ENCODE data around the gene TSACC.

Gene TSACC

DNA sequence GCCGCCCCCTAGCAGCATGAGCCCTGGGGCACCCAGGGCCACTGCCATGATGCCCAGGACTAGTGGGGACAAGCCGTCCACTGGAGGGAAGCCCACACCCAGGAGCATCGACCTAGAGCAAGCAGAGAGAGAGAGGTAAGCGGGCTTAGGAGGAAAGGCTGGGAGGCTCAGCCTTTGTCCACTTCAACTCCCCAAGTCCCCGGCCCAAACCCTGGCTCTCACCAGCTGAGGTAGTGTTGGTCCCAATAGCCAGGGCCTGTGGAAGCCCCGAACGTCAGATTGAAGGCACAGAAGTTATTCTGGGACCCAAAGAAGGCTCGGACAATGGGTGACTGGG is 45.3 kb upstream of the TSACC start:
- 0 out of 2 replicates have a peak, but pooled peaks cover 3% of the 10 kb centered on the region for H3F3A ChIP-seq (ENCODE audit: control insufficient read depth, insufficient read depth)
- no peaks in the 10 kb centered on the region for H3K9me2 ChIP-seq (replicated peaks; ENCODE audit: control insufficient read depth, low read length)
- no peaks in the 10 kb centered on the region for H3K9me3 ChIP-seq (ENCODE audit: control insufficient read depth, insufficient read depth, low read length)
- H3K27me3 ChIP-seq (ENCODE audit: control insufficient read depth, low read length), result no peaks in the 10 kb centered on the region
- H4K20me1 ChIP-seq (ENCODE audit: control insufficient read depth, insufficient read depth, low read depth, low read length), result no peaks in the 10 kb centered on the region
- no peak overlapping the region for H3K4me2 ChIP-seq (ENCODE audit: low read length)
- no peak overlapping the region for H3K4me3 ChIP-seq (ENCODE audit: low read length)
- H3K79me2 ChIP-seq (ENCODE audit: control insufficient read depth, low read length), result no peaks in the 10 kb centered on the region
- TF ChIP-seq EZH2phosphoT487 (IDR thresholded peaks at IDR 0.05; ENCODE audit: borderline replicate concordance, low read length) (no peak), CTCF (IDR thresholded peaks at IDR 0.05; ENCODE audit: low read depth, low read length, poor library complexity, severe bottlenecking) (no peak)
- no peaks in the 10 kb centered on the region; the same call in 1 of the 2 replicates for H3K4me1 ChIP-seq (ENCODE audit: control insufficient read depth, low read length)
- peaks cover 10% of the 10 kb centered on the region; the same call in 1 of the 2 replicates for H3K36me3 ChIP-seq (ENCODE audit: control insufficient read depth, low read length)
- H3K27ac ChIP-seq (ENCODE audit: low read depth, low read length), result no peak overlapping the region

DNA sequence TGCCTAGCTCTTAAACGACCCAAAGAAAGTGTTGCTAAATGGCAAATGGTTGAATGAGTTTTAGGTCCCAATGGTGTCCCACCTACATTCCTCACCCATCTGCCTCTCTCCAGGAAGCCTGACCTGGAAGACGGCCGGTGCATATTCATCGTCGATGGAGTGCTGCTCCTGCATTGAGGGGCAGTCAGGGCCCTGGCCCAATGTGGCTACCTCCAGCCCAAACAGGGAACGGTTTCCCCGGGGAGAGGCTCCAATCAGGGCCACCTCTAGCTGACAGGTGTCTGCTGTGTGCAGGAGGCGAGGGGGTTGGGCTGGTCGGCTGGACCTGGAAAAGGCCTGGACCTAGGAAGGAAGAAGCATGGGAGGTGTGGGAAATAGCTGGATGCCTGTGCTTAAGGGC is 44.4 kb upstream of the TSACC start:
- no peaks in the 10 kb centered on the region for H3K9me2 ChIP-seq (replicated peaks; ENCODE audit: control insufficient read depth, low read length)
- no peaks in the 10 kb centered on the region for H3K27me3 ChIP-seq (ENCODE audit: control insufficient read depth, low read length)
- H3K79me2 ChIP-seq (ENCODE audit: control insufficient read depth, low read length), result no peaks in the 10 kb centered on the region
- H3K9me3 ChIP-seq (ENCODE audit: control insufficient read depth, insufficient read depth, low read length), result no peaks in the 10 kb centered on the region
- H4K20me1 ChIP-seq (ENCODE audit: control insufficient read depth, insufficient read depth, low read depth, low read length), result no peaks in the 10 kb centered on the region
- peaks cover 6% of the 10 kb centered on the region; the same call in 1 of the 2 replicates for H3K36me3 ChIP-seq (ENCODE audit: control insufficient read depth, low read length)
- H3K4me3 ChIP-seq (ENCODE audit: low read length), result no peak overlapping the region
- H3K4me1 ChIP-seq (ENCODE audit: control insufficient read depth, low read length), result no peaks in the 10 kb centered on the region; the same call in 1 of the 2 replicates
- no peak overlapping the region for H3K4me2 ChIP-seq (ENCODE audit: low read length)
- H3F3A ChIP-seq (ENCODE audit: control insufficient read depth, insufficient read depth), result 0 out of 2 replicates have a peak, but pooled peaks cover 3% of the 10 kb centered on the region
- H3K27ac ChIP-seq (ENCODE audit: low read depth, low read length), result no peak overlapping the region
- TF ChIP-seq EZH2phosphoT487 (IDR thresholded peaks at IDR 0.05; ENCODE audit: borderline replicate concordance, low read length) (no peak), CTCF (IDR thresholded peaks at IDR 0.05; ENCODE audit: low read depth, low read length, poor library complexity, severe bottlenecking) (no peak)

DNA sequence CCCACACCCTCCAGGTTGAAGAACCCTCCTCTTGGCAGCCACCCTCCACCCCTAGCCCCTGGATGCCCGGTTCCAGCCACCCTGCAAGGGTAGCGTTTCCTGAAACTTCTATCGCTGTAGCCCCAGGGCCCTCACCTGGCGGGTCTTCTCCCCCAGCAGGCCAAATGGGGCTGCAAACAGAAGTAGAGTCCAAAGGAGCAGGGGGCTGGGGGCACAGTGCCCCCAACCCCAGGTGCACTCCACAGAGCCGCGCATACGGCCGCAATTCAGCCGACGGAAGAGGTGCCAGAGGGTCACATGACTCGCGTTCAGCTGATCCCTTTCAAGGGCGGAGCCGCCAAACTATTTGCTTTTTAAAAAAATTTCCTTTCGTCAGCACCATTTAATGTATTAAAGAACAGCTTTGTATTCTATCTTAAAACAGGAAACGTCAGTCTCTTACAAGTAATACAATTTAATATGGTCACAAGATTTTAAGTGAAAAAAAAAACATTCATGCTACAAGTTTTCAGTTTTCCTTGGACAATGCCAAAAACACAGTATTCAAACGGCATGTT is 42.9 kb upstream of the TSACC start, which contains the start of gene GLMP:
GLMP (minus strand) TSS at position 289 of the 557 bp plus-strand sequence; CDS start at position 255, 34 bp downstream.
- Histone ChIP-seq H3K9me3 (ENCODE audit: control insufficient read depth, insufficient read depth, low read length) (no peaks in the 10 kb centered on the region), H4K20me1 (ENCODE audit: control insufficient read depth, insufficient read depth, low read depth, low read length) (no peaks in the 10 kb centered on the region), H3K4me1 (ENCODE audit: control insufficient read depth, low read length) (no peaks in the 10 kb centered on the region; the same call in 1 of the 2 replicates), H3K79me2 (ENCODE audit: control insufficient read depth, low read length) (no peaks in the 10 kb centered on the region), H3K4me3 (ENCODE audit: low read length) (peak within 1 kb of the TSS; percentile 63), H3K27ac (ENCODE audit: low read depth, low read length) (no peak within 1 kb of the TSS), H3K4me2 (ENCODE audit: low read length) (peak within 1 kb of the TSS; percentile 57), H3F3A (ENCODE audit: control insufficient read depth, insufficient read depth) (0 out of 2 replicates have a peak, but pooled peaks cover 2% of the 10 kb centered on the region), H3K9me2 (replicated peaks; ENCODE audit: control insufficient read depth, low read length) (no peaks in the 10 kb centered on the region), H3K27me3 (ENCODE audit: control insufficient read depth, low read length) (no peaks in the 10 kb centered on the region), H3K36me3 (ENCODE audit: control insufficient read depth, low read length) (peaks cover 6% of the 10 kb centered on the region; the same call in 1 of the 2 replicates)
- no peak for TF ChIP-seq EZH2phosphoT487 (IDR thresholded peaks at IDR 0.05; ENCODE audit: borderline replicate concordance, low read length)
- TF ChIP-seq CTCF (IDR thresholded peaks at IDR 0.05; ENCODE audit: low read depth, low read length, poor library complexity, severe bottlenecking), result no peak
